Neutrophil (primary cell): ENCODE data around the gene MINDY2.

ENCODE experiments used
- H3K27ac ChIP-seq: fragments of 200-600 bp; sonication (generic); 2 replicates; pipeline ENCODE4 v1.5.1; 2016; ENCODE audit warnings: mild to moderate bottlenecking, moderate library complexity
- H3K27me3 ChIP-seq: fragments of 200-600 bp; sonication (generic); 2 replicates; pipeline ENCODE4 v1.6.0; 2016; ENCODE audit warnings: mild to moderate bottlenecking
- H3K36me3 ChIP-seq: fragments of 200-600 bp; sonication (generic); 2 replicates; pipeline ENCODE4 v1.5.1; 2017
- H3K4me1 ChIP-seq, 2 experiments: fragments of 200-600 bp in 1 of 2; sonication (generic) in 1 of 2; 1 replicate in 1 of 2; 2 replicates in 1 of 2; pipeline versions ENCODE4 v1.5.1 to v1.6.1; 2013 to 2016; ENCODE audit warnings: low read depth in 1 of 2, low read length in 1 of 2, mild to moderate bottlenecking in 1 of 2, moderate library complexity in 1 of 2; ENCODE audit not compliant: control insufficient read depth in 1 of 2, insufficient read depth in 1 of 2
- H3K4me3 ChIP-seq, 2 experiments: fragments of 200-600 bp in 1 of 2; sonication (generic) in 1 of 2; 1 replicate in 1 of 2; 2 replicates in 1 of 2; pipeline ENCODE4 v1.5.1; 2013 to 2016; ENCODE audit warnings: low read depth in 1 of 2, low read length in 1 of 2, mild to moderate bottlenecking in 1 of 2, moderate library complexity in 1 of 2
- H3K9me3 ChIP-seq: fragments of 200-600 bp; sonication (generic); 2 replicates; pipeline ENCODE4 v1.5.1; 2016
- TF ChIP-seq, protein P1 (sequence below): fragments of 200-600 bp; sonication (generic); IDR thresholded peaks from 2 replicates; pipeline ENCODE4 v1.5.1; 2016; ENCODE audit warnings: antibody characterized with exemption

MINDY2 gene

DNA sequence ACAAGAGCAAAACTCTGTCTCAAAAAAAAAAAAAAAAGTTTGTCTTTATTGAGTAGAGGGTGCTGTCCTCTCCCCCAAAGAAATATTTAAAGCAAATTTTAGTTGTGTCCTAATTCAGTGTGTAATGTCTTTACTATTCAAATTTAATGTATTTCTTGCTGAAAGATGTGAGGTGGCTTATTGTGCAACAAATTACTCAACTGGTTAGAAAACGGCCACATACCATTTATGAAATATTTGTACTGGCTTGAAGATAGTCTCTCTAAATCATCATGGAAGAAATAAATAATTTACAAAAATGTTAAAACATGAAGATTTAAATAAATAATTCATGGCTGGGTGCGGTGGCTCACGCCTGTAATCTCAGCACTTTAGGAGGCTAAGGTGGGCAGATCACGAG lies 99.3 kb downstream of the MINDY2 start:
- no peak overlapping the region for H3K27ac ChIP-seq
- no peaks in the 10 kb centered on the region for H3K9me3 ChIP-seq
- H3K4me3 ChIP-seq: no peak overlapping the region
- TF ChIP-seq, protein P1, sequence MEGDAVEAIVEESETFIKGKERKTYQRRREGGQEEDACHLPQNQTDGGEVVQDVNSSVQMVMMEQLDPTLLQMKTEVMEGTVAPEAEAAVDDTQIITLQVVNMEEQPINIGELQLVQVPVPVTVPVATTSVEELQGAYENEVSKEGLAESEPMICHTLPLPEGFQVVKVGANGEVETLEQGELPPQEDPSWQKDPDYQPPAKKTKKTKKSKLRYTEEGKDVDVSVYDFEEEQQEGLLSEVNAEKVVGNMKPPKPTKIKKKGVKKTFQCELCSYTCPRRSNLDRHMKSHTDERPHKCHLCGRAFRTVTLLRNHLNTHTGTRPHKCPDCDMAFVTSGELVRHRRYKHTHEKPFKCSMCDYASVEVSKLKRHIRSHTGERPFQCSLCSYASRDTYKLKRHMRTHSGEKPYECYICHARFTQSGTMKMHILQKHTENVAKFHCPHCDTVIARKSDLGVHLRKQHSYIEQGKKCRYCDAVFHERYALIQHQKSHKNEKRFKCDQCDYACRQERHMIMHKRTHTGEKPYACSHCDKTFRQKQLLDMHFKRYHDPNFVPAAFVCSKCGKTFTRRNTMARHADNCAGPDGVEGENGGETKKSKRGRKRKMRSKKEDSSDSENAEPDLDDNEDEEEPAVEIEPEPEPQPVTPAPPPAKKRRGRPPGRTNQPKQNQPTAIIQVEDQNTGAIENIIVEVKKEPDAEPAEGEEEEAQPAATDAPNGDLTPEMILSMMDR: no peak
- H3K27me3 ChIP-seq: no peaks in the 10 kb centered on the region
- H3K36me3 ChIP-seq: no peaks in the 10 kb centered on the region
- peaks cover 10 to 12% of the 10 kb centered on the region in 2 experiments for H3K4me1 ChIP-seq

DNA sequence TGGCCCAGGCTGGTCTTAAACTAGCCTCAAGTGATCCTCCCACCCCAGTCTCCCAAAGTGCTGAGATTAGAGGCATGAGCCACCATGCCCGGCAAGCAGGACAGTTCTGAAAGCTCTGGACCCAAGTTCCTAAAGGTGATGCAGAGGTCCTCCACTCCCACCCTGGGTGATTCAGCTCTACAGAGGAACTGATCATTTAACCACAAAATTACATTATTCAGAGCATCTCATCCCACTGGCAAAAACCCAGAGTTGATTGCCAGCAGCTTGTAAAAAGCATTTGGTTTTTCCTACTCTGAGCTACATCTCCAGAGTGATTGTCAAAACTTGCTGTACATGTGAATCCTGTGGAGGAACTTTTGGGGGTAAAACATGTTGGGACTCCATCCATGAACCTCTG lies 102.2 kb downstream of the MINDY2 start:
- H3K4me3 ChIP-seq: no peak overlapping the region
- H3K4me1 ChIP-seq: peaks cover 6 to 9% of the 10 kb centered on the region in 2 experiments
- H3K27me3 ChIP-seq: no peaks in the 10 kb centered on the region
- TF ChIP-seq, protein P1: no peak
- no peaks in the 10 kb centered on the region for H3K9me3 ChIP-seq
- H3K27ac ChIP-seq: no peak overlapping the region
- H3K36me3 ChIP-seq: peaks cover 17% of the 10 kb centered on the region

DNA sequence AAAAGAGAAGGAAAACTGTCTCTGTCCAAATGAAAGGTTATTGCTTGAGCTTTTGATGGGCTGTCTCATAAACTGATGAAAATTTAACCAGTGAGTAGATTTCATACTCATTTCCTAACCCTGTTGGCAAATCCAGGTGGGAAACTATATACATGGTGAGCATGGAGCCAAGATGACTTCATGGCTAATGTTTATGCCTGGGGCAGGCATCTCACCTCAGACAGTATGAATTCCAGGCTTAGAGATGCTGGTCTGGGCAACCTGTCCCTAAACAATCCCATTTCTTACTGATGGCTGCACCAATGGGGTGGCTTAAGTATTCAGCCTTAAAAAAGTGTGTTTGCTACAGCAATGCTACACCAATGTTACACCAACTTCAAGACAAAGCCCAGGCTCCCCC lies 104.2 kb downstream of the MINDY2 start:
- no peaks in the 10 kb centered on the region for H3K27me3 ChIP-seq
- TF ChIP-seq, protein P1: no peak
- H3K4me1 ChIP-seq: peaks cover 3 to 7% of the 10 kb centered on the region in 2 experiments
- H3K9me3 ChIP-seq: no peaks in the 10 kb centered on the region
- H3K36me3 ChIP-seq: peaks cover 38% of the 10 kb centered on the region
- H3K27ac ChIP-seq: no peak overlapping the region
- no peak overlapping the region for H3K4me3 ChIP-seq

DNA sequence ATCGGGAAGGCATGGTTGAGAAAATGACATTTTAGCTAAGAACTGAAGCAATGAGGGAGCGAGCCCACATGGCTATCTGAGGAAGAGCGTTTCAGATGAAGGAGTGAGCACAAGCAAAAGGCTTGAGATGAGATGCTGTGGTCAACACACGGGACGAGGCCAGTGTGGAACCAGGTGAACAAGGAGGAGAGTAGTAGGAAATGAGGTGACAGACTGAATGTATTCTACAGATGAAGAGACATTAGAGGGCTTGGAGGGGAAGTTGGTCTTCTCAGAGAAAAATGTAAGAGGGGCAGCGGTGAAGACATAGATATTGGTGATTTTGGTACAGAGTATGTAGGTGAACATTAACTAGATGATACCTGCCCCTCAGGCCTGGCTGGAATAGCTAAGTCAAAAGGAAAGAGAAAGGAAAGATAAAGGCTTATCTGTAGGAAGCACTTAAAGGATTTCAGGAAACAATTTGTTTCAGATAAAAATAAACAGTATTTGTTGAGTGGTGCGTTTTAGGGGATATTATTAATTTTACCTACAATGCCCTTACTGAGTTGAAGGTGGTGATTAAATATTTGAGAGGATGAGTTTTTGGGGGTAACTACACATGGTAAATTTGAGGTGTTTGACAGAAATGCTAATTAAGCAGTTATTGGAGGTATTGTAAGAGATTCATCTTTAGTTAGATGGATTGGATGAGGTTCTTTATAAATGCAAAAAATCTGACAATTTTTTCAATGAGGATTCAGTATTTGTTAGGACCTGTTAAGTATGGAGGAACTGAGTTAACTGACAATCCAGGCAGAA lies 105.4 kb downstream of the MINDY2 start:
- Histone ChIP-seq H3K36me3 (peaks cover 49% of the 10 kb centered on the region), H3K4me3 (no peak overlapping the region), H3K9me3 (no peaks in the 10 kb centered on the region), H3K4me1 (peaks cover 0 to 5% of the 10 kb centered on the region in 2 experiments), H3K27me3 (no peaks in the 10 kb centered on the region), H3K27ac (no peak overlapping the region)
- TF ChIP-seq, protein P1: no peak

DNA sequence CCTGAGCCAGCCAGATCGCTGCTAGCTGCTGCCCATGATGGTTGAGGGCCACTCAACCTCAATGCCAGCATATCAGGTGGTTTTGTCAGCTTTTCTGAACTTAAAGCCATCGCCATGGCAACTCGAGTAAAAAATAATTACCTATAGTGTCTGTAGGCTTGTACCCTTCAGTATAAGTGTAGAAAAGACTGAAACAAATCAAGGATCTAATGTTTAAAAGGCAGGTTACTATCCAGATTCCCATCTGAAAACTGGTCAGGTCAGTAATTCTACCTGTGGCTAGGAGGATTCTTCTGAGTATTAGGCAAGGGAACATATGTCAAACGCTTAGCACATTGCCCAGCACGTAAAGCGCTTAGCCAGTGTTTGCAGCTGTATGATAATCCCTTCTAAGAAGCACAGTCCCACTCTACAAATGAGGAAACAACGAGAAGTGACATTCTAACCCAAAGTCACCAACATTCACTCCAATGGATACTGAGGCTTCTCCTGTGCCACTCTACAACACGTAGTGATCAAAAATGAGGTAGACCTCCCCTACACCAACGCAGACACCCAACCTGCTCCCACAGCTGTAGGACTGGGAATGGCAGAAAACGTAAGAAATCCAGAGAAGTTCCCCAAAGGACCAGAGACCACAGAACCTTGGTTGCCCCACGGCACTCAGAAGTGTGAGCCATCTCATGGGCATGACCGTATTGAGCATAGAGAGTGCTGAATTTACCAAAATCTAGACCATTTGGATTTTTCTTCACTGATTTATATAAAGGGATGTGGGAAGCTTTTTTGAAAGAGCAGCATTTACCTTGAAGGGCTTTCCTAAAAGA lies 107.1 kb downstream of the MINDY2 start:
- no peak overlapping the region for H3K4me3 ChIP-seq
- peaks cover 66% of the 10 kb centered on the region for H3K36me3 ChIP-seq
- TF ChIP-seq, protein P1: no peak
- peaks cover 0 to 3% of the 10 kb centered on the region in 2 experiments for H3K4me1 ChIP-seq
- no peaks in the 10 kb centered on the region for H3K9me3 ChIP-seq
- H3K27me3 ChIP-seq: no peaks in the 10 kb centered on the region
- H3K27ac ChIP-seq: no peak overlapping the region
